Lower leg skin (tissue), 4 donors: ENCODE measurements around the gene FOSL1. TPM values are rescaled to one million over a fixed set of nuclear protein-coding genes. Genes with fewer than 3 reads are reported as not detected.
"Not testable (repeated sequence)": the region's sequence is repeated elsewhere in the genome, so short reads cannot be mapped to it uniquely, and the experiment has no call there.

Source experiments
- DNase-seq, 2 donors: peaks; one replicate each; pipeline ENCODE4 v3.0.0-alpha.2; 2019; ENCODE audit warnings: low spot score in 2 of 2
- H3K4me3 ChIP-seq: fragments of 200-600 bp; sonication (generic); 2 replicates; pipeline ENCODE4 v1.5.1; 2017; ENCODE audit warnings: mild to moderate bottlenecking, low read depth; ENCODE audit not compliant: poor library complexity, severe bottlenecking
- CTCF ChIP-seq, 3 donors: fragments of 450-650 bp; IDR thresholded peaks; one replicate each; pipeline ENCODE4 v1.5.1; 2016; ENCODE audit warnings: antibody characterized with exemption in 3 of 3, mild to moderate bottlenecking in 3 of 3, moderate library complexity in 2 of 3
- POLR2A ChIP-seq, 2 donors: fragments of 450-650 bp; IDR thresholded peaks; one replicate each; pipeline ENCODE4 v1.6.1; 2016 to 2017; ENCODE audit warnings: antibody characterized with exemption in 2 of 2, mild to moderate bottlenecking in 1 of 2, moderate library complexity in 1 of 2
- WGBS, 2 donors: methylation state at CpG; one replicate each; pipeline ENCODE4 v1.1.5; 2018; 5-methylcytosine and 5-hydroxymethylcytosine counted together
- intact Hi-C: fragments of 100-400 bp; cut with DNase I; formaldehyde crosslinking; loops from one replicate; pipeline ENCODE4 v1.15.0; 2023; ENCODE audit warnings: low total_unique reads
- total RNA-seq, 4 donors: library from RNA; depleted of rRNA; stranded (reverse); fragments of >200 nt; gene quantifications; one replicate each; pipeline ENCODE4 v1.1.0, GENCODE V29; 2016

Gene FOSL1
- total RNA-seq, 4 donors from 2014 or later, result 2.4 to 7.5 (median 5.3) TPM

DNA sequence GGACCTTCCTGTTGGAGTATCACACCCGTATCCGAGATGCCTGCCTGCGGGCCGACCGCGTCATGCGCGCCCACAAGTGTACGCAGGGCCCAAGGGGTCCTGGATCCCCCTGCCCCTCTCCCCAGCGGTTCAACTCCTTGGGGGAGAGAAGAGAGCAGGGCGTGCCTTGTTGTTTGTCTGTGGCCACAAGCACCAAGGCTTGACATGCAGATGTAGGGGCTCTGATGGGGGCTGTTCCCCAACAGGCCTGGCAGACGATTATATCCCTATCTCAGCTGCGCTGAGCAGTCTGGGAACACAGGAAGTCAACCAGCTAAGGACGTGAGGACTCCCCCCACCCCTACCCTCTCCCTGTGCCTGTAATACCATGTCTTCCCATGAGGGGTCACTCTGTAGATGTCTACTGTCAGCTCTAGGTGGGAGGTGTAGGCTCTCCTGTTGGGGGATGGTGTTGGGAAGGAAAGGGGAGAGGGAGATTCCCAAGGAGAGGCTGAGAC lies 49.1 kb downstream of the FOSL1 start:
- TF ChIP-seq POLR2A (IDR thresholded peaks at IDR 0.05) (no peak), CTCF (IDR thresholded peaks at IDR 0.05) (no peak)

GRCh38 chr11:65850217-65851082 lies 49.7 kb downstream of the FOSL1 start:
- TF ChIP-seq CTCF (IDR thresholded peaks at IDR 0.05) (no peak), POLR2A (IDR thresholded peaks at IDR 0.05) (no peak)
- 77 to 79% methylated on average over 15 to 18 of the region's 20 CpGs for WGBS, 2 donors
- no peak for DNase-seq
- H3K4me3 ChIP-seq, result no peak overlapping the region
- intact Hi-C loops, result no loop called here

More for the DNA sequence above, 49.1 kb downstream of the FOSL1 start:
- DNase-seq, result no peak
- WGBS, 2 donors, result 89 to 92% methylated on average over 14 of the region's 14 CpGs
- intact Hi-C loops, result no loop called here
- H3K4me3 ChIP-seq, result no peak overlapping the region

DNA sequence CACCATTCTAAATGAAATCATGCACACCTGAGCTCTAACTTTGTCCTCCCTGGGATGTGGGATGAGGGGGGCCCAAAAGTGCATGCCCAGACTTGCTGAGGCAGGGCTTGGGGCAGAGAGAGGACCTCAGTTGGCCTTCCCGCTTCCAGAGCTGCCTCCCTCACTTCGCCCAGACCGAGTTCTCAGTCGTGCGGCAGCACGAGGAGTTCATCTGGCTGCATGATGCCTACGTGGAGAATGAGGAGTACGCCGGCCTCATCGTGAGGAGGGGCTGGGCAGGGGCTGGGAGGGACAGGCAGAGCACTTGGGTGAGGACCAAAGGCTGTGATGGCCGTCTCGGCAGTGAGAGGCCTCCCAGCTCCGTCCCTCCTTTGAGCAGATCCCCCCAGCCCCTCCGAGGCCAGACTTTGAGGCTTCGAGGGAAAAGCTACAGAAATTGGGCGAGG lies 50.4 kb downstream of the FOSL1 start:
- no peak for DNase-seq
- 56 to 69% methylated on average over 10 to 12 of the region's 16 CpGs for WGBS, 2 donors
- intact Hi-C loops, result no loop called here
- no peak overlapping the region for H3K4me3 ChIP-seq
- no peak for TF ChIP-seq POLR2A (IDR thresholded peaks at IDR 0.05)
- no peak for TF ChIP-seq CTCF (IDR thresholded peaks at IDR 0.05)

- no peak overlapping the region for H3K4me3 ChIP-seq
- no peak for DNase-seq
- intact Hi-C loops, result no loop called here
- WGBS, 2 donors, result 55 to 66% methylated on average over 7 to 8 of the region's 8 CpGs
- TF ChIP-seq CTCF (IDR thresholded peaks at IDR 0.05) (no peak), POLR2A (IDR thresholded peaks at IDR 0.05) (no peak)
Observed at GRCh38 chr11:65849366-65849765, 50.8 kb downstream of the FOSL1 start.

DNA sequence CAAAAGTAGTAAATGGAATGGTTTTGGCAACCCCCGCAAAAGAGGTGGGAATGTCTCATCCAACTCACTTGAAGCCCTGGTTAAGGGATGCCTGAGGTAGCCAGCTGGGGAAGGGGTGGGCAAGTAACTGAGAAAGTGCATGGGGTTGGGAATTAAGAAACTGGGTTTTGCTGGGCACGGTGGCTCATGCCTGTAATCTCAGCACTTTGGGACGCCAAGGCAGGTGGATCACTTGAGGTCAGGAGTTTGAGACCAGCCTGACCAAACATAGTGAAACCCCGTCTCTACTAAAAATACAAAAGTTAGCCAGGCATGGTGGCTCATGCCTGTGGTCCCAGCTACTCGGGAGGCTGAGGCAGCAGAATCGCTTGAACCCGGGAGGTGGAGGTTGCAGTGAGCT lies 51.5 kb downstream of the FOSL1 start:
- DNase-seq, H3K4me3 ChIP-seq, intact Hi-C loops: not testable (repeated sequence)
- WGBS, 2 donors, result 61 to 65% methylated on average over 7 of the region's 7 CpGs

GRCh38 chr11:65847746-65848145 lies 52.4 kb downstream of the FOSL1 start:
- no peak for TF ChIP-seq POLR2A (IDR thresholded peaks at IDR 0.05)
- TF ChIP-seq CTCF (IDR thresholded peaks at IDR 0.05), result no peak
- WGBS, 2 donors, result 91% methylated on average over 3 of the region's 3 CpGs
- no peak overlapping the region for H3K4me3 ChIP-seq
- no peak for DNase-seq
- intact Hi-C loops, result no loop called here
